ENCODE data around the gene CACNA1E.

Gene CACNA1E

DNA sequence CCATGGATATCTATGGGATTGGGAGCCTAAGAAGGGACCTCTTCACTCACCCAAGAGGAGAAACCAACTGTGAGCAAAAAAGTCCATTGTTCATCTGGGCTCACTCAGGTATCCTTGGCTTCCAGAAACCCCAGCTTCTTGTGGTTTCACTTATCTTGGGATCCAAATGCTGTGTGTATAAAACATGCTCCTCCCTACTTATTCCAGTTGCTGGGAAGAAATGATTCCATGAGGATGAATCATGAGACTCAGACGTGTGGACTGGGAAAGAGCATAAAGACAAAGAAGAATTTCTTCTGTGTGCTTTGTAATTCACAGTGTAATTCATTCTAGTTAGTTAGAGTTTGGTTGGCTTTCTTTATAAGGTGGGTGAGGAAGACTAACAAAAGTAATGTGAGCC, 294.5 kb downstream of the CACNA1E start:
- no peak for DNase-seq

- no peak for DNase-seq
Measured at GRCh38 chr1:181778640-181779260, 295.4 kb downstream of the CACNA1E start.

GRCh38 chr1:181779343-181779742, 296.0 kb downstream of the CACNA1E start:
- no peak for DNase-seq

DNA sequence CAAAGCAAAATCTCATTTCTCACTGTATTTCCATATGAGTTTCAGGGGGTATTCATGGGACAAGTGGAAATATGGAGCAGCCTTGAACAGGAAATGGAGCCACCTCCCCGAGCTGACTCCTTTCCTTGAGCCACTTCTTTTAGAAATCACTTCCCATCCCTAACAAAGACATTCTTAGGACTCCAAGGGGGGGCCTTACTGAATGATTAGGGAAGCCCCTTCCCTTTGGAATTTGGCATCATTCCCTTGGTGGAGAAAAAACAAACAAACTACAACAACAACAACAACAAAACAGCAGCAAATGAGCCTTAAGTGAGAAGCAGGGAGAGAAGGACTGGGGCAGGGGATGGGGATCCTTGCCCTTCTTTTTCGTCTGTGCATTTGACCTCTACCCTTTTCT, 299.9 kb downstream of the CACNA1E start:
- no peak for DNase-seq

DNA sequence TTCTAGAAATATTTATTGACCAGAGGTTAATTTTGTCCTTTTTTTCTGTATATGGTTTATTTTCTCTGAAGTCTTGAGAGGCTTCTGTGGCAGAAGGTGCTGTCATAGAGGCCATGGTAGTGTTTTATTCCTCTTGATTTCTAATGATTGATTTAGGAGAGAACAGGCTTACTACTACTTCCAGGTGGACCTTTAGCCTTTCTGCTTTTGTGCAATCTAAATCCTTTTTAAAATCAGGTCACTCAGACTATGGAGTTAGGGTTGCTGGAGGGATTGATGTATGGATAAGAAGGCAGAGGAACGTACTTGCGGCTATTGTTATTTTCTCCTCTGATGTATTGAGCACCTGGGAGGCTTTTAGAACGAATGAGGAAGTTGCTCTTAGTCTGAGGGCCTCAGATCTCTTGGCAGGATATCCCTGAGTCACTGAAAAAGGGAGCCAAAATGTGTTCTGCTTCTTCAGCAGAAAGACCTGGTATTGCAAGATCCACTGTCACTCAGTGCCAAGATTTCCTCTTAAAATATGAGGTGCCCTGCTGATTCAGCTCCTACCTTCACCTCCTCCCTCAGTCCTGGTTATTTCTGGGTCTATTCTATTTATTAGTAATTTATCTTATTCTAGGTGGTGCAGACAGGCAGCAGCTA, 300.8 kb downstream of the CACNA1E start:
- no peak for DNase-seq

DNA sequence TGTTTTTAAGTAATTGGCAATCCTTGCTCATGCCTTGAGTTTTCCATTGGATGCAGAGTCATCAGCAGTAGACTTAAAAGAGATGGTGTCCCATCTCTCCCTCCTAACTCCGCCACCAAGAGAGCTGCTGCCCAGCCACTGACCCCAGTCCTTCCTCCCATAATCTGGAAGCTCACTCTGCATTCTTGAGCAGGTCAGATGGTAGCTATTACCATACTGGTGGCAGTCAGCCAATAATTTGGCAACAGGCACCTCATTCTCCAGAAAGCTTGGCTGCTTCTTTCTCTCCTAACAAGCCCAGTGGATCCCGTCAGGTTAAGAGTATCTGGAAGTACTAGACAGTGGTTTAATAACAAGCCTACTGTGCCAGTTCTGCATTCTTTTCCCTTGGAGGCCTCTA, 306.1 kb downstream of the CACNA1E start:
- DNase-seq: no peak

GRCh38 chr1:181791721-181792120, 308.4 kb downstream of the CACNA1E start:
- no peak for DNase-seq

DNA sequence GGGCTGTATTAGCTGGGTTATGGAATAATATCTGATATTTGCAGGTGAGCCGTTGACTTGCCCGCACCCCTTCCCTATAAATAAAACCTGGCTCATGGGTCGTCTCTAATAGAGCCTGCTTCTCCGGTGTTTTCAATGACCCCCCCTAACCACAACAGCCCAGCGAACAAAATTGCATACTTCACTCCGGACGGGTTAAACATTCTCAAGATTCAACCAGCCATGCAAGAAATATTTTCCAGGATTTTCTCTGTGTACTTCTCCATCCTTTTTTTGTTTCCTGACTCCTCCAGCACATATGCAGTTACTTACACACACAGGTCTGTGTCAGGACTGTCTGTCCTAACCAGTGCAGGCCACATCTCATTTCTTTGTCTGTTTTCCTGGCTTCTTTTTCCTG, 310.5 kb downstream of the CACNA1E start:
- no peak for DNase-seq

DNA sequence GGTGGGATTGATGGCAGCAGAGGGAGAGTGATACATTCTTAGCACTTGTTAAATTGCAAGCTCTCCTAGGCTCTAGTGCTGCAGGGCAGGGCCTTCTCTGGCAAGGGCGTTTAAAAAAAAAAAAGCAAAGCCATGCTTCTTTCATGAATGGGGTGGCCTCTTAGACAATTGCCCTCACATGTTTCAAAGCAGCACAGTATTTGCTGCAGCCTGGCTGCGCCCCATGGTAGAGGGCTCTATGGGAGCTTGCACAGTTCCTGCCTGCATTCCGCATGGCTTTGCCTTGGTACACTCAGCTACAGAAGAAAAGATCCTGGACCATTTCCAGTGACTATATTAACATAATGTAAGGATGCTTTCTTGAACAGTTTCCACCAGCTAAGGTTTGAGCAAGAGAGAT, 311.0 kb downstream of the CACNA1E start:
- no peak for DNase-seq

- no peak for DNase-seq
Measured at GRCh38 chr1:181798191-181798926, 315.0 kb downstream of the CACNA1E start.

DNA sequence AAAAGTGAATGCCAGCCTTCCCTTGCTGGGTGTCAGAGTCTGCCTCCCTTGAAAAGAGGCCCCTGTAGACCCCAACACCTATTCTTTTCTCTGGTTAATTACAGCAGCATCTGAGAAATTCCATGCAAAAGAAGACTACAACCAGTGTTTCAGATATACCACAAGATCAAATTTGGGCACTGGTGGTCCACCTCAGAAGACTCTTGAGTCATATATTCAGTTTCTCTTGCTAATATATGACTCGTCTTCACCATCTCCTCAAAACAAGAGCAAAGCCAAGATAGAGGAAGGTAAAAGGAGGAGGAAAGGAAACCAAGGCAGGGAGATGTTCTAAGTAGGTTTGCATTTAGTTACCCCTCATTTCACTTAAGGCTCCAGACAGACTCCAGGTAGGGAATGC, 318.3 kb downstream of the CACNA1E start:
- no peak for DNase-seq

DNA sequence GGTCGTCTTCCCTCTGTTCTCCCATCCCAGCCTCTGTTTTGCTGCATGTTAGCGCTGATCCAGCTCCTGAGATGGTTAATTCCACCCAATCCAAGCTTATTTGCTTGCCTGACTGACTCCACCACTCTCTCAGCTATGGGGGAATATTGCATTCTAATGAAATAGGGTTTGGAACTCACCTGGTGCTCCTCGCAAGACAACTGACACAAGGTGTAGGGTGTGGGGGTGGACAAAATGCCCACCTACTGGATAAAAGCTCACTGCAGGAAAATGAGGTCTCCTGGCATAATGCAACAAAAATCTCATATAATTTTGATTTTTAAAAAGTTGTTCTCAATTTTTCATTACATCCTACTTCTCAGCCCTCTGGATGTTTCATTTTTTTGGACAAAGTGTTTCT, 319.1 kb downstream of the CACNA1E start:
- no peak for DNase-seq

DNA sequence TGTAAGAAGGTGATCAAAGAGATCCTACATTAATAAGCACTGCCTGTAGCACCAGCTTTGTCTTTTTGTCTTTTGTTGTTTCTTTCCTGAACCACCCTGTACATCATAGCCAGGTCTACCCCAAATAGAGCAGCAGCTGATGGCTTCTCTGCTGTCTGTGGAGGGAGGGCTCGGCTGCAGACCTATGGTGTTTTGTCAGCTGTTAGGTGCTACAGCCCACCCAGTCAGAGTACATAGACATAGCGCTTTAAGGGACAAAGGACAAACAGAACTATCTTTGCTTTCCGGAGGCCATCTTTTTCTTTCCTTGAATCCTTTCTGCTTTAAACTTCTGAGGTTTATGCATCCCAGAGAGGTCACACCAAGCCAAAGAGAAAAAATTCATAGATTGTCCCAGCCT, 320.1 kb downstream of the CACNA1E start:
- DNase-seq: no peak

DNA sequence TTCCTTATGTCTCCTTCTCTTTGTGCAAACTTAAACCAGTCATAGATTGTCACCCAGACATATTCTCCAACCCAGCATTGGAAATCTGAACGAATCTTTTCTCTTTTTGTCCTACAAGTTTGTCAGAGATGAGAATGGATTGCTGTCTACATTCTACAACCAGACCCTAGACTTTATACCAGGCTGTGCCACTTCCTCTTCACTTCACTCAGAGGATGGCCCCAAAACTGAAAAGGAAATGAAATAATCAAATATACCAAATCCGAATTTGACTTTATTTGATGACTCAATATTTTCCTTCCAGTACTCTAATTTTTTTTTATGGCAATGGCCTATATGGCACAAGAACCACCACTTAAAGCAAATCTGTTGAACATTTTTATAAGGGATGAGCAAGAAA, 321.7 kb downstream of the CACNA1E start:
- no peak for DNase-seq

DNA sequence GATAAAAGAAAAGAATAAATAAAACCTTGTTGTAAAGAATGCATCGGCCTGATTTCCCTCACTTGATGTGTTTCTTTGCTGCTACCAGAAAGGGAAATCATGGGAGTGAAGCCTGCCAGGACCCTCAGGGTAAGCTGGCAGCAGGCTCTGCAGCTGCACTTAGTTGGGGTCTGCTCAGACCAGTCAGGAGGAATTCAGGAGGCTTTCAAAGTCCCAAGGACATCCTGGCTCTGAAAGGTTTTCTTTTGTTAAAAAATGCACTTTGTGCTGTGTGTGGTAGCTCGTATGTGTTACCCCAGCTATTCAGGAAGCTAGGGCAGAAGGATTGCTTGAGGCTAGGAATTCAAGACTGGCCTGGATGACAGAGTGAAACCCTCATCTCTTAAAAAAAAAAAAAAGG, 323.4 kb downstream of the CACNA1E start:
- no peak for DNase-seq

- DNase-seq: no peak
Measured at GRCh38 chr1:181807251-181807650, 323.9 kb downstream of the CACNA1E start.

GRCh38 chr1:181809991-181810545, 326.8 kb downstream of the CACNA1E start:
- no peak for DNase-seq

GRCh38 chr1:181812208-181812607, 328.9 kb downstream of the CACNA1E start:
- no peak for DNase-seq

DNA sequence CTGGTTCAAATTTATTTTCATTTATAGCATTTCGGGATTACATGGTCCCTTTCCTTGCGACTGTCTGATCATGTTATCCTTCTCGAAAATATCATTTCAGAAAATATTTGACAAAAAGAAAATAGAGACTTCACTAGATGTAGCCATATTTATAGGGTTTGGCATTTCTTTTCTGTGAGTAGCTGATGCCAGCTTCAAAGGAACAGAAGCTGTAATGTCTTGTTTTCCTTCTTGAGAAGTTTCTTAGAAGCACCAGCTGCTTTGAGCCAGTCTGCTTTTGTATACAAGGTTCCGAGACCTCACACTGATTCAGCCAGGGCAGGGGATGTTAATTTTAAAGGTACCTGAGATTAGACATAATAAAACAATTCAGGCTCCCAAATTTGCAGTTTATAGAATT, 329.9 kb downstream of the CACNA1E start:
- DNase-seq: no peak

DNA sequence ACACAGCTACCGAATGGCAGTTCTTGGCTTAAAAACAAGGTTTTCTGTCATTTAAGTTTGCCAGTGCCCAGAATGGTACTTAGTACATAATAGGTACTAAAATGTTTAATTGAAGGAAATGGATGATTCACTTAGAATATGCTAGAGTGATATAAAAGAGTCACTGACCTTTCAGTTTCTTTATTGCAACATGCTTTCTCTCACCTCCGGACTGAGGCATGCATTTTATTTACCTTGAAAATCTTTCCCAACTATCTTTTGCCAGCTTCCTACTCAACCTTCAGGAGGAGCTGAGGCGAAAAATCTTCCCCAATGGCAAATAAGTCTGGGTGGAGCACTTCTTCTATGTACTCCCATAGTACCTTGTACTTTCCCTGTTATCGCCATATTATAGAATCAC, 333.3 kb downstream of the CACNA1E start:
- DNase-seq: no peak

DNA sequence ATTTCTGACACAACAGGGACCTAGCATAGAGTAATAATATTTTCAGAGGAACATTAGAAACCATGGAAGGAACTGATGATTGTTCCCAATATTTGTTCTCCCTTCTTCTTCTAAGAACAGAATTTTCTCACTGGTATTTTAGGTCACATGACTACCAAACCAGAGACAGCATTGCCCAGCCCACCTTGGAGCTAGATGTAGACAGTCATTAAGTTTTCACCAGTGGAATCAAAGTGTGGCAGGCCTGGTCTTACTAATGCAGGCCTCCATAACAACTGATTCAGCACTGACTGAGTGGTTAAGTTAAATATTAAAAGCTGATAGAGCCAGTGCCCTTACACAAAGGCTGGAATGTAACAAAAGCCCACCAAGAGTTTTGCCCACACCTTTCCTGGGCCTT, 333.8 kb downstream of the CACNA1E start:
- DNase-seq: no peak

- no peak for DNase-seq
Measured at GRCh38 chr1:181818459-181818858, 335.1 kb downstream of the CACNA1E start.

- no peak for DNase-seq
Measured at GRCh38 chr1:181818943-181819342, 335.6 kb downstream of the CACNA1E start.

- DNase-seq: no peak
Measured at GRCh38 chr1:181821701-181822100, 338.4 kb downstream of the CACNA1E start.
